ENCODE measurements around the gene CALM3. TPM values are rescaled to one million over a fixed set of nuclear protein-coding genes. Genes with fewer than 3 reads are reported as not detected.

CALM3 gene
- polyA plus RNA-seq, 1 of the 3 experiments (the other 2 are of a cell fraction): 495 TPM

DNA sequence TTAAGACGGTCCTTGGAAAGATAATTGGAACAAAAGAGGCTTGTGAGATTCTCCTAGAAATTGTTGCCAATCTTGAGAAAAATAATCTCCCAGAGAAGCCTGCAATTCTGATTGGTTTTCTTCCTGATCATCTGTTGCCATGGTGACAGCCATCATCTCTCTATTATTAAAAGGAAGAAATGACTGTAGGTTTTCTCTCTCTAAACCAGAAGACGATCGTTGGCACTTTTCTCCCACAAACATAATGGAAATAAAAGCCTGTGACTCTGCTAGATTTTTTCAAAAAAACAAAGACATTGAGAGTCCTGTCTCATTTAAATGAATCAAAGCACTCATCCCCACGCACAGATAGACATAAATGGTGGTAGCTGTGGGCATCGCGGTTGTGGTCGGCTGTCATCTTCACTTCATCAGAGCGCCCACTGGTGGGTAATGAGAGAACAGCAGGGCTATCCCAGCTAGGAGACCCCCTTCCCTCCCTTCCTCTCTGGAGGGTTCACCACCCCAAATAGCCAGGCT lies 21.7 kb upstream of the CALM3 start:
- Histone ChIP-seq H3K9me3 (no peaks in the 10 kb centered on the region), H3K4me1 (ENCODE audit: control insufficient read depth in 1 of 2, insufficient read depth in 2 of 2, low read depth in 1 of 2, low read length in 1 of 2) (peaks cover 0 to 1% of the 10 kb centered on the region in 2 experiments; a peak in 1 of 4 replicates), H3K27me3 (ENCODE audit: insufficient read depth) (no peaks in the 10 kb centered on the region), H3K4me3 (ENCODE audit: low read depth in 2 of 2, low read length in 1 of 2) (no peak overlapping the region; a peak in 1 of 4 replicates), H3K27ac (ENCODE audit: low read depth in 2 of 2, low read length in 1 of 2) (no peak overlapping the region), H3K4me2 (no peak overlapping the region), H3F3A (replicated peaks; ENCODE audit: insufficient read depth) (no peaks in the 10 kb centered on the region), H3K9ac (no peak overlapping the region), H3K9me2 (no peaks in the 10 kb centered on the region), H2AFZ (ENCODE audit: low read depth) (no peak overlapping the region), H3K36me3 (replicated peaks in 1 of 2; ENCODE audit: control insufficient read depth in 1 of 2, insufficient read depth in 2 of 2, low read length in 1 of 2) (no peaks in the 10 kb centered on the region), H3K79me2 (ENCODE audit: insufficient read depth) (no peaks in the 10 kb centered on the region), H4K20me1 (ENCODE audit: insufficient read depth) (no peaks in the 10 kb centered on the region)
- ChIA-PET POLR2A (no interaction called here), CTCF (interaction anchor here (0.7 to 1.8 kb wide), 20 partner anchors 8 to 183 kb away, joined by 3 to 7 read pairs (median 3); partner anchors contain the start of gene DACT3)
- peak; percentile 64 for DNase-seq
- TF ChIP-seq MXI1 (IDR thresholded peaks at IDR 0.05; ENCODE audit: low read depth, low read length): no peak
- TF ChIP-seq, protein P1, sequence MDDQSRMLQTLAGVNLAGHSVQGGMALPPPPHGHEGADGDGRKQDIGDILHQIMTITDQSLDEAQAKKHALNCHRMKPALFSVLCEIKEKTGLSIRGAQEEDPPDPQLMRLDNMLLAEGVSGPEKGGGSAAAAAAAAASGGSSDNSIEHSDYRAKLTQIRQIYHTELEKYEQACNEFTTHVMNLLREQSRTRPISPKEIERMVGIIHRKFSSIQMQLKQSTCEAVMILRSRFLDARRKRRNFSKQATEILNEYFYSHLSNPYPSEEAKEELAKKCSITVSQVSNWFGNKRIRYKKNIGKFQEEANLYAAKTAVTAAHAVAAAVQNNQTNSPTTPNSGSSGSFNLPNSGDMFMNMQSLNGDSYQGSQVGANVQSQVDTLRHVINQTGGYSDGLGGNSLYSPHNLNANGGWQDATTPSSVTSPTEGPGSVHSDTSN (IDR thresholded peaks at IDR 0.05): no peak
- no peak for TF ChIP-seq CHD2 (IDR thresholded peaks at IDR 0.05; ENCODE audit: low read length, partially characterized antibody)
- TF ChIP-seq POLR2AphosphoS5 (IDR thresholded peaks at IDR 0.05; ENCODE audit: low read depth, low read length): no peak
- TF ChIP-seq, protein P2, sequence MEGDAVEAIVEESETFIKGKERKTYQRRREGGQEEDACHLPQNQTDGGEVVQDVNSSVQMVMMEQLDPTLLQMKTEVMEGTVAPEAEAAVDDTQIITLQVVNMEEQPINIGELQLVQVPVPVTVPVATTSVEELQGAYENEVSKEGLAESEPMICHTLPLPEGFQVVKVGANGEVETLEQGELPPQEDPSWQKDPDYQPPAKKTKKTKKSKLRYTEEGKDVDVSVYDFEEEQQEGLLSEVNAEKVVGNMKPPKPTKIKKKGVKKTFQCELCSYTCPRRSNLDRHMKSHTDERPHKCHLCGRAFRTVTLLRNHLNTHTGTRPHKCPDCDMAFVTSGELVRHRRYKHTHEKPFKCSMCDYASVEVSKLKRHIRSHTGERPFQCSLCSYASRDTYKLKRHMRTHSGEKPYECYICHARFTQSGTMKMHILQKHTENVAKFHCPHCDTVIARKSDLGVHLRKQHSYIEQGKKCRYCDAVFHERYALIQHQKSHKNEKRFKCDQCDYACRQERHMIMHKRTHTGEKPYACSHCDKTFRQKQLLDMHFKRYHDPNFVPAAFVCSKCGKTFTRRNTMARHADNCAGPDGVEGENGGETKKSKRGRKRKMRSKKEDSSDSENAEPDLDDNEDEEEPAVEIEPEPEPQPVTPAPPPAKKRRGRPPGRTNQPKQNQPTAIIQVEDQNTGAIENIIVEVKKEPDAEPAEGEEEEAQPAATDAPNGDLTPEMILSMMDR (IDR thresholded peaks at IDR 0.05): peak; percentile 53
- peak; percentile 30; the same call in 1 of the 2 replicates for TF ChIP-seq SMC3 (IDR thresholded peaks at IDR 0.05; ENCODE audit: low read depth, low read length)
- TF ChIP-seq, protein P3, sequence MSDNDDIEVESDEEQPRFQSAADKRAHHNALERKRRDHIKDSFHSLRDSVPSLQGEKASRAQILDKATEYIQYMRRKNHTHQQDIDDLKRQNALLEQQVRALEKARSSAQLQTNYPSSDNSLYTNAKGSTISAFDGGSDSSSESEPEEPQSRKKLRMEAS (IDR thresholded peaks at IDR 0.05; ENCODE audit: low read depth): no peak
- TF ChIP-seq FOXJ3 (CRISPR knock-in tag; IDR thresholded peaks at IDR 0.05): no peak
- no peak for TF ChIP-seq ELF1 (IDR thresholded peaks at IDR 0.05)
- TF ChIP-seq SIN3A (IDR thresholded peaks at IDR 0.05; ENCODE audit: borderline replicate concordance, low read depth, low read length): no peak
- no peak for TF ChIP-seq YY1 (IDR thresholded peaks at IDR 0.05; ENCODE audit: low read depth)
- TF ChIP-seq GABPA (IDR thresholded peaks at IDR 0.05; ENCODE audit: low read depth): no peak
- TF ChIP-seq, protein P4, sequence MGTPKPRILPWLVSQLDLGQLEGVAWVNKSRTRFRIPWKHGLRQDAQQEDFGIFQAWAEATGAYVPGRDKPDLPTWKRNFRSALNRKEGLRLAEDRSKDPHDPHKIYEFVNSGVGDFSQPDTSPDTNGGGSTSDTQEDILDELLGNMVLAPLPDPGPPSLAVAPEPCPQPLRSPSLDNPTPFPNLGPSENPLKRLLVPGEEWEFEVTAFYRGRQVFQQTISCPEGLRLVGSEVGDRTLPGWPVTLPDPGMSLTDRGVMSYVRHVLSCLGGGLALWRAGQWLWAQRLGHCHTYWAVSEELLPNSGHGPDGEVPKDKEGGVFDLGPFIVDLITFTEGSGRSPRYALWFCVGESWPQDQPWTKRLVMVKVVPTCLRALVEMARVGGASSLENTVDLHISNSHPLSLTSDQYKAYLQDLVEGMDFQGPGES (IDR thresholded peaks at IDR 0.05; ENCODE audit: low read depth, low read length): no peak
- peak; percentile 97 for TF ChIP-seq RFX5 (IDR thresholded peaks at IDR 0.05; ENCODE audit: low read length)
- TF ChIP-seq GATA2 (CRISPR knock-in tag; IDR thresholded peaks at IDR 0.05): no peak
- no peak for TF ChIP-seq MEF2A (IDR thresholded peaks at IDR 0.05; ENCODE audit: borderline replicate concordance, low read depth)
- peak; percentile 35 for TF ChIP-seq RAD21 (IDR thresholded peaks at IDR 0.05; ENCODE audit: low read length)
- 44% methylated on average over 8 of the region's 8 CpGs for WGBS (ENCODE audit: low lambda C conversion rate)
